HG03432 (cell line): ENCODE data around the gene ADRB2.
"Not testable (repeated sequence)": the region's sequence is repeated elsewhere in the genome, so short reads cannot be mapped to it uniquely, and the experiment has no call there.

ENCODE experiments used
- ATAC-seq: cut with Tn5 transposase; IDR thresholded peaks from one replicate; pipeline ENCODE4 v1.9.1; 2021; ENCODE audit warnings: mild to moderate bottlenecking, moderate library complexity; ENCODE audit not compliant: unreplicated experiment

The ADRB2 gene

DNA sequence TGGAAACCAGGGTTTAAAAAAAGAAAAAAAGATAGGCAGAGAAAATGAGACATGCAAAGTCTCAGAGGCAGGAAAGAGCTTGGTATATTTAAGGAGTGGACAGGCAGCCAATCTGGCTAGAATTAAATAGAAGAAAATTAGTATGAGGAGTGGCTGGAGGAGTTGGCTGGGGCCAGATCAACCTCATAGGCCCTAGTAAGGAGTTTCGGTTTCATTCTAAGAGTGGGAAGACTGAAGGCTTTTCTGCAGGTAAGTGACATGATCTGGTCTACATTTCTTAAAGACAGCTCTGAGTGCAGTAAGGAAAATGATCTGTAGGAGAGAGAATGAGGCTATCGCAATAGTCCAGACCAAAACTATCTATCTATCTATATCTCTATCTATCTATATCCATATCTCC is 27.5 kb downstream of the ADRB2 start:
- ATAC-seq, result peak; percentile 59

DNA sequence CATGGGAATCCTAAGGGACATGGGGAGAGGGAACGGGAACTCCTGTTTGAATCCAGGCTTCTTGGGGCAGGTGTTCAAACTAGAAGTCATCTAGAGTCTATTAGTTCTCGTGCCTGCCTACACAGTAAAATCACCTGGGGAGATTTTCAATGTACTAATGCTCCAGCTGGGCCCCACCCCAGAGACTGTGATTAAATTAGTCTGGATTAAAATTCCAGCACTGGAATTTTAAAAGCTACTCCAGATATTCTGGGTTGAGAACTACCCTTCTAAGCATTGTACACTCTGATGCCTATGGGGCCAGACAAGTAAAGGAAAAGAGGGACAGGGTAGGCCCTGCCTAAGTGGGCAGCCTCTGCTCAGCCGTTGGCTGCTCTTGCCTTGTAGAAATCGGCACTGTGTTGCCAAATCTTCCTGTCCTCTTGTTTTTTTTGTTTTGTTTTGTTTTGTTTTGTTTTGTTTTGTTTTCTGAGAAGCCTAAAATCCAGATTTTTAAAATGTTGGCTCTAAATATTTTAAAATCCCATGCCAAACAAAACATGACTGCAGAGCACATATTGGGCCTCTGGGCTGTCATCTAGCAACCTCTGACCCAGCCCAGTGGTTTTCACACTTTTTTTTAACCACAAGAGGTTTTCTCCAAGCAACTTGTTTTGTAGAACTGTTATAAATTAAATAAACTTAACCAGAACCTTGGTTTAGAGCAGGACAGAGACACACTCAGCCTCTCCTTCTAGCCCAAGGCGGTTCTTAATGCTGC is 29.0 kb downstream of the ADRB2 start:
- ATAC-seq, result peak; percentile 37

DNA sequence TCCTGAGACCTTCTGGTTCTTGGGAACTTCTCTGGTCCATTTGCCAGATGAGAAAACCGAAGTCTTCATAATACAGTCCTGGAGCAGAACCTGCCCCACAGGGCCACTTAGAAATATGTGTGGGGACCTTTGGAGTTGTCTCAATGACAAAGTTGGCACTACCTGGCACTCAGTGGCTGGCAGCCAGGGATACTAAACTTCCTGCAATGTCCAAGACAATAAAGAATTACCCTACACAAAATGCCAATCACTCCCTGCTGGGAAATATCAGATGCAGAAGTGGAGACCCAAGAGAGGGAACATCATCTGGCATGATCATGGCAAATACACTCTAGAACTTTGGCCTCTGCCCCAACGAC is 29.6 kb downstream of the ADRB2 start:
- no peak for ATAC-seq

DNA sequence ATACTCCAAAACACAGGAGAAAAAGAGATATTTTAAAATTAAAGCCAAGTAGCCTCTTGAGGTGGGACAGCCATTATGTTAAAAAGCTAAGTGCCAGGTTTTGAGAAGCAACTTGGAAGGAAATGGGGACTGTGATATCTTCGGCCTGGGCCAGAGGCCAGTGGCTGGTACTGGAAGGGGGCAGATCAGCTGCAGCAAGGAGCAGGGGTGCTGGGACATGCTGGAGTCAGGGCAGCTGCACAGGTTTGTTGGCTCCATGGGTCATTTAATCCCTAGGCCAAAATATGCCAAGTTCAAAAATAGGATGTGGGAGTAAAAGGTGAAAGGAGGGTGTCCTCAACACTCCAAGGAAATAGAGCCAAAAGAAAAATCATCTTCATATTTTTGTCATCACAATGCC is 30.0 kb downstream of the ADRB2 start:
- ATAC-seq, result no peak

DNA sequence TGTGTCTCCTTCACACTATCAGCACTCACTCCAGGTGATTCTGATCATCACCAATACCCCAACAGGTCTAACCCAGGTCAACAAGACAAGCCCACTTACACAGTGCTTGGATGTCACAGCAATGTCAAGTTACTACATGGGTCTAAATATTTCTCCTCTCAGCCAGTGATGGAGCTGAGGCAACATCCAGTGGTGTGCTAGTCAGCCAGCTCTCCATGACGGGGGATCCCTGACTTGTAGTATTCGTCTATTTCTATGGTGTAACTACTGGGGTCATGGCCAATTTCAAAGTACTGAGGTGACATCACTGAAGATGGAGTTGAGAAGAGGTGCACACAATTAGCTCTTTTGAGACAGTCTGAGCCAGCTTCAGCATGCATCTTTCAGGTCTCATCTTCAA is 31.1 kb downstream of the ADRB2 start:
- ATAC-seq, result no peak

DNA sequence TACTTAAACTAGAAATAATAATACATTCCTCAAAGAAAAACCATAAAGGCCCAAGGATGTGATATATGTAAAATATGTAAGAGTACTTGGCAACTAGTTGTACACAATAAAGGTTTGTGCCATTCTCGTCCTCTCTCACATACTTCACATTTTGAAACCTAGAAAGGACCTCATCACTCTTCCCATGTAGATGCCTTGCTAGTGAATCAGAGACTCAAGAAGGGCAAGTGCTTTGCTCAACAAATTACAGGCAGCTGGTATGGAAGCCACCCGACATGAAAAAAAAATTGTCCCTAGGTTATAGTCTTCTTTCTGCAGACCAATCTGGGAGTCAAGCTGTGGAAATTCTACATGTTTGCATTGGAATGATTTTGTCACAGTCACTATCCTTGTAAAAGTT is 31.7 kb downstream of the ADRB2 start:
- ATAC-seq, result no peak

DNA sequence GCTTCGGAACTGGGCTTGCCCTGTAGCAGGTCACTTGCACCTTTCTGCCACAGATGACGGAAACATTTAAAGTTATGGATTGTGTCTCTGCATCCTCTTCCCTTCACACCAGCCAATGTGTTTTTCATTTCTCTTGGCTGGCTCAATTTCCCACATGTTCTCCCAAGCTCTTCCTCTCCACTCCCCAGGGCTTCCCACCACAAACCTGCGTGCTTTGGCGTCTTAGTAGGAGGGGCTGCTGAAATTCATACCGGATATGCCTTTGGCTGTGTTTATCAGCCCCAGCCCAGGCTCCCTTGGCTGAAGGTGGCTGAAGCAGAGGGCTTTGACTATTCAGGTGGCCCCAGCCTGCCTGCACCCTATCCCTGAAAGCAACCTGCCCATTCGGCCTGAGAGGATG is 32.1 kb downstream of the ADRB2 start:
- ATAC-seq, result no peak

DNA sequence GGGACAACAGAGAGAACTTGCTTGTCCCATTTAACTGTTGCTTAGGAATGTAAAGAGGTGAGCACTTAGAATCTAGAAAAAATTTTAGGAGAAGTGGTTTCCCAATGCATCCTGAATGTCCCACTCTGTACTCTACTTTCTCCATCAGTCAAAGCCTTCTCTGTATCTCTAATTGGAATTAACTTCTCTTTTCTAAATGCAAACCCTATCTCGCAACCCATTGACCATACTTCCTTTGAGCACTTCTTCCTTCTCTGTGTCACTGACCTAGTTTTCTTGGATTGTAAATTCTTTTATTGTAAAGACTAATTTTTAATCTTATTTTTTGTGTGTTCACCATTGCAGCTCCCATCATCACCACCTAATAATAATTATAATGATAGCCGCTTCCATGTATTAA is 33.3 kb downstream of the ADRB2 start:
- ATAC-seq, result no peak

DNA sequence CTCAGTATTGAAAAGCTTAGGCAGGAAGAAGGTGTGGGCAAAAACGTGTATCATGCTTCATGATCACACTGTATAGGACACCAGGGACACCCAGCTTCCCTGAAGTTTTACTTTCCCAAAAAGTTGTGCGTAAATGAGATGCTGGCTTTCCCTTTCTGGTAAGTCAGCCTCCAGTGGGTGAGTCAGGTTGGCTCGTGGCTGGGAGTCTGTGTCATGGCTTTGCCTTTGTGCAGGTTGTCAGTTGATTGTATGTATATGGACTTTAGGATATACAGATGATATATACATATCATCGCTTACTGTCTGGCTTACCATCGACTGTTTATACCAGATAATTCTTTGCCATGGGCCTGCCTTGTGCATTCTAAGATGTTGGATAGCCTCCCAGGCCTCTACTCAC is 34.2 kb downstream of the ADRB2 start:
- ATAC-seq, result no peak

DNA sequence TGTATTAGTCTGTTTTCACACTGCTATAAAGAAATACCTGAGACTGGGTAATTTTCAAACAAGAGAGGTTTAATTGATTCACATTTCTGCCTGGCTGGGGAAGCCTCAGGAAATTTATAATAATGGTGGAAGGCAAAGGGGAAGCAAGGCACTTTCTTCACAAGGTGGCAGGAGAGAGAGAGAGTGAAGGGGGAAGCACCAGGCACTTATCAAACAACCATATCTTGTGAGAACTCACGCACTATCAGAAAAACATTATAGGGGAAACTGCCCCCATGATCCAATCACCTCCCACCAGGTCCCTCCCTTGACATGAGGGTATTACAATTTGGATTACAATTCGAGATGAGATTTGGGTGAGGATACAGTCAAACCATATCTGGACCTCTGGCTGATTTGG is 34.7 kb downstream of the ADRB2 start:
- ATAC-seq, result no peak

DNA sequence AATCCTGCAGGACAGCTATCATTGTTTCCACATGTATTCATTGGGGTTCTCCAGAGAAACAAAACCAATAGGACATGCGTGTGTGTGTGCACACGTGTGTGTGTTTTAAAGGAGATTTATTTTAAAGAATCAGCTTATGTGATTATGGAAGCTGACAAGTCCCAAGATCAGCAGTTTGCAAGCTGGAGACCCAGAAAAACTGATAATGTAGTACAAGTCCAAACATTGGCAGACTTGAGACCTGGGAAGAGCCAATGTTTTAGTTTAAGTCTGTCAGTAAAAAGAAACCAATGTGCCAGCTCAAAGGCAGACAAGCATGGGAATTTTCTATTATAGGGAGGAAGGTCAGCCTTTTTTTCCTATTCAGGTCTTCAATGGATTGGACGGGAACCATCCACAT is 35.3 kb downstream of the ADRB2 start:
- ATAC-seq, result no peak

DNA sequence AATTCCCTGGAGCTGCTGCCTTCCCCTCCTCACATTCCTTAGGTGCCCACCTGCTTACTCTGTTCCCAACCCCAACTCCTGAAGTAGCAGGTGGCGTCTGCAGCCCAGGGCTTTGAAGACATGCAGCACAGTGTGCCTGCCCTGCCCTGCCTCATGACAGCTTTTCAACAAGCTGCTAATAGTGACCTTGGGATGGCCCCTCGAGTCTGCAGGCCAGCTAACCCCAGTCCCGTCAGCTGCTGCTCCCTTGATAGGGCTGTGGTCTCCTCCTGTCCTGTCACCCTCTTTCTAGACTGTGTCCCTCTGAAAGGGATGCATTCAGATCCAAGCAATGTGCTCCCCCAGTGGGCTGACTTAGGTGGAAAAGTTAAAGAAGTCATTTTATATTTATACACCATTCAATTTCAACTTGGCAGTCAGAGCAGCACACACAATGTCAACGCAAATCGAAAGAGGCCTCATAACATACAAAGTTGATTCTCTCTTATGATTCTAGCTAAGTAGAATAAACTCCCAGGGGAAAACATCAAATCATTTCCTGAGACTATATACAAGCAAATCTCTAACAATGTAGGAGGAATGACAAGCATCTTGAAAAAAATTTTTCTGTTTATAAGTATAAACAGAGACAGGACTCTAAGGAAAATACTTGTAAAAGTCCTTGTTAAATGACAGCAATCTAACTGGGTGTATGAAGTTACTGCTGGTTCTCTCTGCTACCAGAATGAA is 37.9 kb downstream of the ADRB2 start:
- ATAC-seq, result no peak

DNA sequence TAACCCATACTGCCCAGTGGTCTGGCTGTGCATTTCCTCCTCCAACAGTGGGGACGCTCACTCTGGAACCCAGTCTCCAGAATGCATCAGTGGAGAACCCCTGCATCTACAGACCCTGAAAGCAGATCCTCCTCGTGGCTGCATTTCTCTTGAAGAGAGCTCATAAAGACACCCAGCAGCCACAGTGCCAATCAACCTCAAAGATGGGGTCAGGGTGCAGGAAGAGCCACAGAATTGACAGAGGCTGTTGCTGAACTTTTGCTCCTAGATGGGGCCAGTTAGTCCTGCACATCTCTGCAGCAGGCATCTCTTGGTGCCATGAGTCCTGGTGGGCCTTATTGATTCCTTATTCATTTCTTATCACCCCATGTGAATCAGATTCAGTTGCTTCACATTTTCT is 39.6 kb downstream of the ADRB2 start:
- no peak for ATAC-seq

DNA sequence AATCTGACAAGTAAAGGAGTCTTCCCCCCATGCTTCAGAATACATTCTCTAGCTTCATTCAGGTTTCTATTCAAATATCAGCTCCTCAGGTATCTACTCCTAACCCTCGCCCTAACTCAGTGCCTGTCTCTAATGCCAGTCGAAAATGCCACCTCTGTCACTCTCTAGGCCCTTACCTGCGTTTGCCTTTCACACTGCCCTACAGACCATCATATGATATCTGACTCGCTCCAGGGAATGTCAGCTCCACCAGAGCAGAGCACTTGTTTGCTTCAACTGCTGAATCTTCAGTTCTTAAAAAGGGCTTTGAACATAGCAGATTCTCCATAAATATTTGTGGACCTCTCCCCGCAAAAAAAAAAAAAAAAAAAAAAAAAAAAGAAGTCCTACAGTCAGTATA is 46.7 kb downstream of the ADRB2 start:
- ATAC-seq, result no peak

DNA sequence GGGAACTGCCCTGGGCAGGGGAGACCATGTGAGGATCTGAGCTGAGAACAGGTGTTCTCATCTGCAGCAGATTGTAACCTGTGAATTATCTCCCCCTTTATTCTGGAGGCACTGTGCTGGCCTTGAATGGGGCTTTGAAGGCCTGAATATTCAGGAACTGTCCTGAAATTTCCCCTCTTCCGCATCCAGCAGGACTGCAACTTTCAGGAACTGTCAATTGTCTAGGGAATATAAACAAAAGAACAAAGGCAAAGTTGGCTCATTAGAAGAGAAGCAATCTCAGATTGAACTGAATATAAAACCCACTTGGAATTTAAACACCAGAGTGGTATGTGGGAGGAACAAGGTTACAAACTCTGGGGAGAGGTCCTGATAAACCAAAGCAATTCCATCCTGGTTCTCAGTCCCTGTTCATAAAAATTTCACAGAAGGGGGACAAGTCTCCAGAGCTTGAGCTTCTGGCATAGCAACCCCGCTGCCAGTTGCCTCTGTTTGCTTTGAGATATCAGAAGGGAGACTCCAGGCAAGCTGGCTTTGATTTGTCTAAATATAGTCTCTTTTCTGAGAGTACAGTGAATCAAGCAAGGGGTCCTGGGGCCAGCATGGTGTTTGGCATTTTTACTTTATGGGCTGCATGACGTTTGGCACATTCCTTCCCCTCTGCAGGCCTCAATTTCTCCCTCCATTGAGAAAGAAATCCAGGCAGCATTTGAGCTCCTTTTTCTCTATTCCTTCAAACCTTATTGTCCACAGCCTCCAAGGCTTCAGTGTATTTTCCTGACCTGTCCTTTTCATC is 47.5 kb downstream of the ADRB2 start:
- ATAC-seq, result no peak

DNA sequence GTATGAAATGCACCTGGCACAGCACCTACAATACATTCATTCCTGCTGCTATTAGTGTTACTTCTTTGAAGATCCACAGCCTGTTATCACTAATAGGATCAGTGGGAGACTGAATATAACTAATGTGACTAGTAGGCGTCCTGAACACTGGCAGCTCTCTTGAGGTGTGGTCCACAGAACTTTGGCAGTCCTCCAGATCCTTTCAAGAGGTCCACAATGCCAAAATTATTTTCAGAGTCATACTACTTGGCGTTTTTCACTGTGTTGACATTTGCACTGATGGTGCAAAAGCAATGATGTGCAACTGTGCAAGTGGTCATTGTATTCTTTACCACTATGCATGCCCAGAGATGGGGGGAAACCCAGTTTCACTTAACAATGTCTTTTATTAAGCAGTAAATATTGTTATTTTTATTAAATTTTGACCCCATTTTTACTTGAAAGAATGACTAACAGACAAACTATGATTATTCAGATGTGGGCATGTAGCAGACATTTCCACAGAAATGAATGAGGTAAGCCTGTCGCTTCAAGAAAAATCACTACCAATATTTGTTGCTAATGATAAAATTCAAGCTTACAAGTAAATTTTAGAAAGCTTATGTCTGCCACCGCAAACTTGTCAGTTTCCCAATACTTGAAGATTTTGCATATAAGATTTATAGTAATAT is 48.9 kb downstream of the ADRB2 start:
- no peak for ATAC-seq

DNA sequence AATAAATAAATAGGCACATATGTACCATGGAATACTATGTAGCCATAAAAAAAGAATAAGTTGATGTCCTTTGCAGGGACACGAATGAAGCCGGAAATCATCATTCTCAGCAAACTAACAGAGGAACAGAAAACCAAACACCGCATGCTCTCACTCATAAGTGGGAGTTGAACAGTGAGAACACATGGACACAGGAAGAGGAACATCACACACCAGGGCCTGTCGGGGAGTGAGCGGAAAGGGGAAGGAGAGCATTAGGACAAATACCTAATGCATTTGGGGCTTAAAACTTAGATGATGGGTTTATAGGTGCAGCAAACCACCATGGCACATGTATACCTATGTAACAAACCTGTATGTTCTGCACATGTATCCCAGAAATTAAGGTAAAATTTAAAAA is 51.0 kb downstream of the ADRB2 start:
- not testable (repeated sequence) for ATAC-seq
